Lung (tissue), 12 donors: ENCODE data around the gene NME4. TPM values are rescaled to one million over a fixed set of nuclear protein-coding genes. Genes with fewer than 3 reads are reported as not detected.
A peak's percentile ranks its signal among the peaks of the same experiment; 100 is the strongest.

Experiments used
- ATAC-seq: fragments of 200-7000 bp; cut with Tn5 transposase; one replicate; pipeline ENCODE4 v1.9.1; 2020; ENCODE audit warnings: moderate number of reproducible peaks; ENCODE audit not compliant: insufficient read depth, low FRiP score
- DNase-seq, 3 donors: peaks; one replicate each; pipeline ENCODE4 v3.0.0-alpha.2; 2013 to 2017
- H3K27ac ChIP-seq, 2 donors: one replicate each; pipeline ENCODE4 v1.5.1; 2013; ENCODE audit warnings: mild to moderate bottlenecking in 2 of 2, moderate library complexity in 2 of 2, control low read depth in 1 of 2, inconsistent platforms in 1 of 2, low read depth in 1 of 2, low read length in 1 of 2
- H3K27me3 ChIP-seq, 3 donors: one replicate each; pipeline ENCODE4 v1.5.1; 2013; ENCODE audit warnings: low read length in 2 of 3; ENCODE audit not compliant: control insufficient read depth in 3 of 3, insufficient read depth in 3 of 3
- H3K36me3 ChIP-seq, 4 donors: one replicate each; pipeline ENCODE4 v1.5.1; 2013; ENCODE audit warnings: low read length in 4 of 4, mild to moderate bottlenecking in 1 of 4, moderate library complexity in 1 of 4; ENCODE audit not compliant: control insufficient read depth in 4 of 4, insufficient read depth in 4 of 4
- H3K4me1 ChIP-seq, 5 donors: one replicate each; pipeline ENCODE4 v1.5.1; 2013; ENCODE audit warnings: low read length in 5 of 5, mild to moderate bottlenecking in 2 of 5, moderate library complexity in 1 of 5; ENCODE audit not compliant: control insufficient read depth in 5 of 5, insufficient read depth in 5 of 5
- H3K4me3 ChIP-seq: one replicate; pipeline ENCODE4 v1.5.1; 2013; ENCODE audit warnings: mild to moderate bottlenecking, control low read depth, moderate library complexity
- H3K9ac ChIP-seq, 2 donors: one replicate each; pipeline ENCODE4 v1.5.1; 2013; ENCODE audit warnings: low read length in 2 of 2, control low read depth in 1 of 2; ENCODE audit not compliant: insufficient read depth in 1 of 2
- H3K9me3 ChIP-seq, 4 donors: one replicate each; pipeline ENCODE4 v1.5.1; 2013; ENCODE audit warnings: low read length in 3 of 4, mild to moderate bottlenecking in 1 of 4, moderate library complexity in 1 of 4; ENCODE audit not compliant: control insufficient read depth in 4 of 4, insufficient read depth in 3 of 4
- whole genome bisulfite sequencing, 2 donors: extraction: QIAGEN DNeasy Blood & Tissue Kit; methylation state at CpG; one replicate each; pipeline ENCODE4 v1.1.7; 2013; 5-methylcytosine and 5-hydroxymethylcytosine counted together
- polyA plus RNA-seq, 2 donors: library from polyadenylated mRNA; stranded (reverse); fragments of 200-250 nt; gene quantifications; one replicate each; pipeline ENCODE4 v1.2.1, GENCODE V29; 2013
- total RNA-seq, 2 donors: library from RNA; depleted of rRNA in 1 of 2; stranded (reverse); fragments of >200 nt in 1 of 2; gene quantifications; one replicate each; pipeline ENCODE4 v1.2.1, GENCODE V29; 2014 to 2021
- TF ChIP-seq, protein P1 (sequence below): IDR thresholded peaks from 2 replicates; pipeline ENCODE4 v1.5.1; 2012; ENCODE audit warnings: mild to moderate bottlenecking; ENCODE audit errors: control extremely low read depth, extremely low read depth
- donor health status: control.
- donor health status: control.
- donor health status: Bipolar disorder and iron deficiency.
- donor health status: healthy.
- donor health status: DM: yes; HTN: yes; CAD: no.

NME4 gene
- total and polyA plus RNA-seq, 4 donors: 18.0 to 68.7 (median 65.8) TPM

GRCh38 chr16:367333-367903 is 29.6 kb upstream of the NME4 start:
- Histone ChIP-seq H3K4me1 (peaks cover 0 to 14% (median 4%) of the 10 kb centered on the region in 5 donors), H3K27ac (no peak overlapping the region), H3K9me3 (peaks cover 0 to 3% (median 0%) of the 10 kb centered on the region in 4 donors), H3K9ac (no peak overlapping the region), H3K27me3 (no peaks in the 10 kb centered on the region), H3K4me3 (no peak overlapping the region), H3K36me3 (peaks cover 8 to 35% (median 14%) of the 10 kb centered on the region in 4 donors)
- DNase-seq: no peak
- WGBS, 2 donors: 95 to 96% methylated on average over 16 to 18 of the region's 18 CpGs
- TF ChIP-seq, protein P1, sequence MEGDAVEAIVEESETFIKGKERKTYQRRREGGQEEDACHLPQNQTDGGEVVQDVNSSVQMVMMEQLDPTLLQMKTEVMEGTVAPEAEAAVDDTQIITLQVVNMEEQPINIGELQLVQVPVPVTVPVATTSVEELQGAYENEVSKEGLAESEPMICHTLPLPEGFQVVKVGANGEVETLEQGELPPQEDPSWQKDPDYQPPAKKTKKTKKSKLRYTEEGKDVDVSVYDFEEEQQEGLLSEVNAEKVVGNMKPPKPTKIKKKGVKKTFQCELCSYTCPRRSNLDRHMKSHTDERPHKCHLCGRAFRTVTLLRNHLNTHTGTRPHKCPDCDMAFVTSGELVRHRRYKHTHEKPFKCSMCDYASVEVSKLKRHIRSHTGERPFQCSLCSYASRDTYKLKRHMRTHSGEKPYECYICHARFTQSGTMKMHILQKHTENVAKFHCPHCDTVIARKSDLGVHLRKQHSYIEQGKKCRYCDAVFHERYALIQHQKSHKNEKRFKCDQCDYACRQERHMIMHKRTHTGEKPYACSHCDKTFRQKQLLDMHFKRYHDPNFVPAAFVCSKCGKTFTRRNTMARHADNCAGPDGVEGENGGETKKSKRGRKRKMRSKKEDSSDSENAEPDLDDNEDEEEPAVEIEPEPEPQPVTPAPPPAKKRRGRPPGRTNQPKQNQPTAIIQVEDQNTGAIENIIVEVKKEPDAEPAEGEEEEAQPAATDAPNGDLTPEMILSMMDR: no peak
- ATAC-seq: no peak

- Histone ChIP-seq H3K4me1 (peaks cover 0 to 14% (median 4%) of the 10 kb centered on the region in 5 donors), H3K36me3 (peaks cover 8 to 46% (median 14%) of the 10 kb centered on the region in 4 donors), H3K4me3 (no peak overlapping the region), H3K27me3 (no peaks in the 10 kb centered on the region), H3K27ac (no peak overlapping the region), H3K9ac (no peak overlapping the region), H3K9me3 (peaks cover 0 to 3% (median 0%) of the 10 kb centered on the region in 4 donors)
- no peak for ATAC-seq
- DNase-seq: no peak
- 95 to 96% methylated on average over 29 of the region's 29 CpGs for WGBS, 2 donors
- TF ChIP-seq, protein P1: no peak
Observed at GRCh38 chr16:368388-369158, 28.4 kb upstream of the NME4 start.

- Histone ChIP-seq H3K4me3 (no peak overlapping the region), H3K27me3 (no peaks in the 10 kb centered on the region), H3K36me3 (peaks cover 8 to 54% (median 14%) of the 10 kb centered on the region in 4 donors), H3K4me1 (peaks cover 0 to 14% (median 4%) of the 10 kb centered on the region in 5 donors), H3K27ac (no peak overlapping the region), H3K9me3 (peaks cover 0 to 3% (median 0%) of the 10 kb centered on the region in 4 donors), H3K9ac (peak overlapping the region in 1 of 2 donors; percentile 25)
- TF ChIP-seq, protein P1: no peak
- ATAC-seq (no peak), DNase-seq (no peak)
- WGBS, 2 donors: 86 to 94% methylated on average over 20 of the region's 20 CpGs
Observed at GRCh38 chr16:369275-369865, 27.6 kb upstream of the NME4 start.
